ENCODE measurements around the gene SLC9A1.

The SLC9A1 gene

GRCh38 chr1:27101696-27102095 lies 53.2 kb downstream of the SLC9A1 start:
- DNase-seq: no peak

GRCh38 chr1:27101054-27101491 lies 53.9 kb downstream of the SLC9A1 start:
- DNase-seq: no peak

- no peak for DNase-seq
Measured at GRCh38 chr1:27100335-27101053, 54.4 kb downstream of the SLC9A1 start.

GRCh38 chr1:27099587-27100334 lies 55.2 kb downstream of the SLC9A1 start:
- DNase-seq: no peak

- DNase-seq: no peak
Measured at GRCh38 chr1:27099135-27099586, 55.8 kb downstream of the SLC9A1 start.

- no peak for DNase-seq
Measured at GRCh38 chr1:27098431-27099134, 56.3 kb downstream of the SLC9A1 start.

- peak; percentile 51 for DNase-seq
Measured at GRCh38 chr1:27097484-27097917, 57.4 kb downstream of the SLC9A1 start.

GRCh38 chr1:27095576-27095975 lies 59.3 kb downstream of the SLC9A1 start:
- DNase-seq: no peak

GRCh38 chr1:27092888-27093287 lies 62.0 kb downstream of the SLC9A1 start:
- no peak for DNase-seq

- no peak for DNase-seq
Measured at GRCh38 chr1:27090911-27091310, 64.0 kb downstream of the SLC9A1 start.

GRCh38 chr1:27087371-27088220 lies 67.3 kb downstream of the SLC9A1 start:
- DNase-seq: no peak

GRCh38 chr1:27086628-27087027 lies 68.3 kb downstream of the SLC9A1 start:
- DNase-seq: no peak

- DNase-seq: no peak
Measured at GRCh38 chr1:27086026-27086425, 68.9 kb downstream of the SLC9A1 start.

GRCh38 chr1:27084107-27084506 lies 70.8 kb downstream of the SLC9A1 start:
- no peak for DNase-seq

GRCh38 chr1:27077968-27078367 lies 77.0 kb downstream of the SLC9A1 start:
- no peak for DNase-seq

- no peak for DNase-seq
Measured at GRCh38 chr1:27076803-27077202, 78.1 kb downstream of the SLC9A1 start.

GRCh38 chr1:27074175-27074780 lies 80.6 kb downstream of the SLC9A1 start:
- DNase-seq: no peak

GRCh38 chr1:27071049-27071416 lies 83.9 kb downstream of the SLC9A1 start:
- no peak for DNase-seq

GRCh38 chr1:27070390-27071048 lies 84.4 kb downstream of the SLC9A1 start:
- DNase-seq: no peak

GRCh38 chr1:27068922-27069321 lies 86.0 kb downstream of the SLC9A1 start:
- DNase-seq: no peak

GRCh38 chr1:27065999-27066630 lies 88.8 kb downstream of the SLC9A1 start:
- no peak for DNase-seq

Data from COR-L47 (cell line).